ENCODE measurements around the gene JAKMIP1.

Gene JAKMIP1

GRCh38 chr4:6200011-6200921 is at the start of gene JAKMIP1:
Gene JAKMIP1 (minus strand): TSS chr4:6200549. CDS start chr4:6112850, 87,699 bp downstream.
- peak; percentile 18 for DNase-seq (ENCODE audit: low spot score)

GRCh38 chr4:6248394-6248793 is 48.0 kb upstream of the JAKMIP1 start:
- no peak for DNase-seq (ENCODE audit: low spot score)

- no peak for DNase-seq (ENCODE audit: low spot score)
Observed at GRCh38 chr4:6246170-6246634, 45.9 kb upstream of the JAKMIP1 start.

- no peak for DNase-seq (ENCODE audit: low spot score)
Observed at GRCh38 chr4:6245246-6246169, 45.2 kb upstream of the JAKMIP1 start.

- no peak for DNase-seq (ENCODE audit: low spot score)
Observed at GRCh38 chr4:6242271-6243029, 42.1 kb upstream of the JAKMIP1 start.

- no peak for DNase-seq (ENCODE audit: low spot score)
Observed at GRCh38 chr4:6241062-6241845, 40.9 kb upstream of the JAKMIP1 start.

- DNase-seq (ENCODE audit: low spot score) = no peak
Observed at GRCh38 chr4:6239968-6240367, 39.6 kb upstream of the JAKMIP1 start.

- no peak for DNase-seq (ENCODE audit: low spot score)
Observed at GRCh38 chr4:6239486-6239885, 39.1 kb upstream of the JAKMIP1 start.

GRCh38 chr4:6236816-6237390 is 36.6 kb upstream of the JAKMIP1 start:
- DNase-seq (ENCODE audit: low spot score) = no peak

GRCh38 chr4:6235901-6236640 is 35.7 kb upstream of the JAKMIP1 start:
- DNase-seq (ENCODE audit: low spot score) = no peak

- no peak for DNase-seq (ENCODE audit: low spot score)
Observed at GRCh38 chr4:6235012-6235411, 34.7 kb upstream of the JAKMIP1 start.

- DNase-seq (ENCODE audit: low spot score) = no peak
Observed at GRCh38 chr4:6233929-6234328, 33.6 kb upstream of the JAKMIP1 start.

GRCh38 chr4:6232836-6233785 is 32.8 kb upstream of the JAKMIP1 start:
- no peak for DNase-seq (ENCODE audit: low spot score)

GRCh38 chr4:6231663-6232165 is 31.4 kb upstream of the JAKMIP1 start:
- DNase-seq (ENCODE audit: low spot score) = no peak

- DNase-seq (ENCODE audit: low spot score) = no peak
Observed at GRCh38 chr4:6230827-6231662, 30.7 kb upstream of the JAKMIP1 start.

GRCh38 chr4:6230502-6230785 is 30.1 kb upstream of the JAKMIP1 start:
- DNase-seq (ENCODE audit: low spot score) = no peak

- no peak for DNase-seq (ENCODE audit: low spot score)
Observed at GRCh38 chr4:6229671-6230501, 29.5 kb upstream of the JAKMIP1 start.
